Activated CD4-positive, alpha-beta T cell treated with anti-CD3 and anti-CD28 coated beads, Interleukin-2, amount 10 ng/mL, durations not matched to agents 7 days and 5 days (primary cell): Measurements from ENCODE around the gene GLI1. TPM values are rescaled to one million over a fixed set of nuclear protein-coding genes. Genes with fewer than 3 reads are reported as not detected.

Source experiments
- CTCF ChIA-PET: fragments of 350-600 bp; sonication (Branson Sonifier 250); formaldehyde crosslinking; loops from one replicate; lab custom pipeline; 2021; ENCODE audit warnings: antibody characterized with exemption; lab: Charles Lee
- POLR2A ChIA-PET: fragments of 350-600 bp; sonication (Branson Sonifier 250); formaldehyde crosslinking; loops from one replicate; lab custom pipeline; 2021; ENCODE audit warnings: antibody characterized with exemption; lab: Charles Lee
- DNase-seq: peaks from one replicate; pipeline ENCODE4 v3.0.0-alpha.2; 2020
- H3K27ac Mint-ChIP-seq: one replicate; pipeline ENCODE4 v1.8.0; 2021; ENCODE audit warnings: mild to moderate bottlenecking, moderate library complexity, mixed read lengths
- H3K27me3 Mint-ChIP-seq: one replicate; pipeline ENCODE4 v1.8.0; 2021; ENCODE audit warnings: mixed read lengths
- H3K36me3 Mint-ChIP-seq: one replicate; pipeline ENCODE4 v1.8.0; 2021; ENCODE audit warnings: low read depth, mixed read lengths
- H3K4me1 Mint-ChIP-seq: one replicate; pipeline ENCODE4 v1.8.0; 2021; ENCODE audit warnings: mixed read lengths
- H3K4me3 Mint-ChIP-seq: one replicate; pipeline ENCODE4 v1.8.0; 2021; ENCODE audit warnings: mild to moderate bottlenecking, moderate library complexity, mixed read lengths
- H3K9me3 Mint-ChIP-seq: one replicate; pipeline ENCODE4 v1.8.0; 2021; ENCODE audit warnings: mixed read lengths
- total RNA-seq, 2 experiments: library from RNA; stranded (reverse); gene quantifications; one replicate each; pipeline ENCODE4 v1.2.3, GENCODE V29; 2021

The GLI1 gene
- total RNA-seq, 2 experiments from 2014 or later: 0.52 to 0.94 TPM

DNA sequence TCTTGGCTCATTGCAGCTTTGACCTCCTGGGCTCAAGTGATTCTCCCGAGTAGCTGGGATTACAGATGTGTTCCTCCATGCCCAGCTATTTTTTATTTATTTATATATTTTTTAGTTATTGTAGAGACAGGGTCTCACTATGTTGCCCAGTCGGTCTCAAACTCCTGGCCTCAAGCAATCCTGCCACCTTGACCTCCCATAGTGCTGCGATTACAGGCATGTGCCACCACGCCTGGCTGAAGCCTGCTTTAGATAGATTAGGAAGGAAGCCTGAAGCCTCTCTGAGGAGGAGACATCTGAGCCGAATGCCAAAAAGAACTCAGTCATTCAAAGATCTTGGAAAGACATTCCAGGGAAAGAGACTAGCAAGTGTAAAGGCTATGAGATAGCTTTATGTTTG lies 14.8 kb upstream of the GLI1 start:
- H3K4me3 Mint-ChIP-seq: no peak overlapping the region
- peaks cover 7% of the 10 kb centered on the region for H3K27me3 Mint-ChIP-seq
- ChIA-PET POLR2A (no interaction called here), CTCF (interaction anchor here (1.7 to 4.2 kb wide), 3 partner anchors 10 to 14 kb away, joined by 3 to 31 read pairs (median 15); partner anchors contain the start of genes GLI1 and INHBE)
- H3K27ac Mint-ChIP-seq: no peak overlapping the region
- H3K9me3 Mint-ChIP-seq: peaks cover 7% of the 10 kb centered on the region
- H3K36me3 Mint-ChIP-seq: peaks cover 3% of the 10 kb centered on the region
- no peaks in the 10 kb centered on the region for H3K4me1 Mint-ChIP-seq
- DNase-seq: no peak

DNA sequence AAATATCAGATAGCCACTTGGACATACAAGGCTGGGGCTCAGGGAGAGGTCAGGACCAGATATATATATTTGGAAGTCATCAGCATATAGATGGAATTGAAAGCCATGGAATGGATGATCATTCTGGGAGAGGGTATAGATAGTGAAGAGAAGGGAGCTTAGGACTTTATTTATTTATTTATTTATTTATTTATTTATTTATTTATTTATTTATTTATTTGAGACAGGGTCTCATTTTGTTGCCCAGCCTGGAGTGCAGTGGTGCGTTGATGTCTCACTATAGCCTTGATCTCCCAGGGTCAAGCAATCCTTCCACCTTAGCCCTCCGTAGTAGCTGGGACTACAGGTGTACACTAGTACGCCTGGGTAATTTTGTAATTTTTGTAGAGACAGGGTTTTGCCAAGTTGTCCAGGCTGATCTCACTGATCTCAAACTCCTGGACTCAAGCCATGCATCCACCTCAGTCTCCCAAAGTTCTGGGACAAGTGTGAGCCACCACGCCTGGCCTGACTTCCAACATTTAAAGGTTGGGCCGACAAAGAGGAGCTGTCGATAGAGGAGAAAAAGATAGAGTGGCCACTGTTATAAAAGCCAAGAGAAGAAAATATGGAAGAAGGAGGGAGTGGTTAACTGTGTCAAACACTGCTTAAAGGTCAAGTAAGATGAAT lies 13.2 kb upstream of the GLI1 start:
- Mint-ChIP-seq H3K27ac (no peak overlapping the region), H3K4me1 (no peaks in the 10 kb centered on the region), H3K36me3 (no peaks in the 10 kb centered on the region), H3K4me3 (no peak overlapping the region), H3K27me3 (no peaks in the 10 kb centered on the region), H3K9me3 (peaks cover 3% of the 10 kb centered on the region)
- ChIA-PET POLR2A (no interaction called here), CTCF (interaction anchor here (3.0 kb wide), 1 partner anchor 12 kb away, joined by 12 read pairs; no protein-coding TSS in a partner anchor)
- DNase-seq: no peak

DNA sequence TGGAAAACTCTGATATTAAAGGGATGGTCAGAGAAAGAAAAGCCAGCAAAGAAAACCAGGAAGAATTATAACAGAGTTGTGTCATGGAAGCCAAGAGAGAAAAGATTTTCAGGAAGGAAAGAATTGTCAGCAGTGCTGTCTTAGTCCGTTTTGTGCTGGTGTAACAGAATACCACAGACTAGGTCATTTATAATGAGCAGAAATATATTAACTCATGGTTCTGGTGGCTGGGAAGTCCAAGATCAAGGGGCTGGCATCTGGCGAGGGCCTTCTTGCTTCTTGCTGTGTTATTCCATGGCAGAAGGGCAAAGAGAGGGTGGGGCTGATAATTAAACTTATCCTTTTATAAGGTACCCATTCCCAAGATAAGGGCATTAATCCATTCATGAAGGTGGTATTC lies 10.9 kb upstream of the GLI1 start:
- Mint-ChIP-seq H3K4me1 (no peaks in the 10 kb centered on the region), H3K4me3 (no peak overlapping the region), H3K27ac (no peak overlapping the region), H3K27me3 (no peaks in the 10 kb centered on the region), H3K9me3 (no peaks in the 10 kb centered on the region), H3K36me3 (no peaks in the 10 kb centered on the region)
- ChIA-PET CTCF (interaction anchor here (0.7 to 3.0 kb wide), 4 partner anchors 10 to 34 kb away, joined by 3 to 12 read pairs (median 3); no protein-coding TSS in a partner anchor), POLR2A (no interaction called here)
- no peak for DNase-seq

DNA sequence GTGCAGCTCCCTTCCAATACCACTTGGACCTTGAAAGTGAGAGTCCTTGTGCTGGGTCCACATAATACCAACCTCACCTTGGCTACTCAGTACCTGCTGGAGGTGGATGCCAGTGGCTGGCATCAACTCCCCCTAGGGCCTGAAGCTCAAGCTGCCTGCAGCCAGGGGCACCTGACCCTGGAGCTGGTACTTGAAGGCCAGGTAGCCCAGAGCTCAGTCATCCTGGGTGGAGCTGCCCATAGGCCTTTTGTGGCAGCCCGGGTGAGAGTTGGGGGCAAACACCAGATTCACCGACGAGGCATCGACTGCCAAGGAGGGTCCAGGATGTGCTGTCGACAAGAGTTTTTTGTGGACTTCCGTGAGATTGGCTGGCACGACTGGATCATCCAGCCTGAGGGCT lies 10.2 kb upstream of the GLI1 start:
- DNase-seq: no peak
- CTCF ChIA-PET: interaction anchor here (0.6 kb wide), 2 partner anchors 142 to 418 kb away, joined by 3 read pairs; no protein-coding TSS in a partner anchor
- no peaks in the 10 kb centered on the region for H3K9me3 Mint-ChIP-seq
- POLR2A ChIA-PET: no interaction called here
- no peaks in the 10 kb centered on the region for H3K4me1 Mint-ChIP-seq
- H3K4me3 Mint-ChIP-seq: no peak overlapping the region
- H3K27me3 Mint-ChIP-seq: no peaks in the 10 kb centered on the region
- H3K27ac Mint-ChIP-seq: no peak overlapping the region
- H3K36me3 Mint-ChIP-seq: no peaks in the 10 kb centered on the region

DNA sequence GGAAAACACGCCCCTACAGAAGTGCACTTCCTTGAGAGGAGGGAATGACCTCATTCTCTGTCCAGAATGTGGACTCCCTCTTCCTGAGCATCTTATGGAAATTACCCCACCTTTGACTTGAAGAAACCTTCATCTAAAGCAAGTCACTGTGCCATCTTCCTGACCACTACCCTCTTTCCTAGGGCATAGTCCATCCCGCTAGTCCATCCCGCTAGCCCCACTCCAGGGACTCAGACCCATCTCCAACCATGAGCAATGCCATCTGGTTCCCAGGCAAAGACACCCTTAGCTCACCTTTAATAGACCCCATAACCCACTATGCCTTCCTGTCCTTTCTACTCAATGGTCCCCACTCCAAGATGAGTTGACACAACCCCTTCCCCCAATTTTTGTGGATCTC lies 9.5 kb upstream of the GLI1 start:
- no peak for DNase-seq
- CTCF ChIA-PET: interaction anchor here (0.6 to 1.3 kb wide), 6 partner anchors 9 to 235 kb away, joined by 3 to 10 read pairs (median 4); partner anchors contain the start of gene GLI1
- H3K27ac Mint-ChIP-seq: no peak overlapping the region
- H3K4me3 Mint-ChIP-seq: no peak overlapping the region
- POLR2A ChIA-PET: no interaction called here
- no peaks in the 10 kb centered on the region for H3K27me3 Mint-ChIP-seq
- H3K36me3 Mint-ChIP-seq: no peaks in the 10 kb centered on the region
- no peaks in the 10 kb centered on the region for H3K9me3 Mint-ChIP-seq
- no peaks in the 10 kb centered on the region for H3K4me1 Mint-ChIP-seq

DNA sequence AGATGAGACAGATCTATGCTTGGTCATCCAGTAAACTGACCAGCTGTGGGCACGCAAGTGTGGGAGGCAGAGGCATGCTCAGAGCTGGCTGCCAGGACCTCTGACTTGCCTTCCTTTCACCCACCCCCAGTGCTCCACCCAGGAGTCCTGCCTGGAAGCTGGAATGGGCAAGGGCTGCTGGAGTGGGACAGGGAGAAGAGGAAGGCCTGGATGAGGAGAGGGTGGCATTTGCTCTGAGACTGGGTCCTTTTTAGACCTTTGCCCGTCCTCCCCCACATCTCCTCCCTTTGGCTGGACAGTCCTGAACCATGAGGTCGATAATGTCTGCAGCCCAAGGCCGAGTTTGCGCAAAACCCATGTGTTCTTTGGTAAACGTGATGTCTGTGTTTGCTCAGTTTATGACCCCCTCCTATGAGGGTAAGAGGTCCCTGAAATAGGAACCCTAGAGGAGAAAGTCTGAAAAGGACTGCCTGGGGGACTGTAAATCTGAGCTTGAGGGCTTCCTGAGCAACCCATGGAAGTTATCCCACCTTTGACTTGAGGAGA lies 8.3 kb upstream of the GLI1 start:
- ChIA-PET CTCF (interaction anchor here (0.9 to 3.5 kb wide), 9 partner anchors 11 to 292 kb away, joined by 3 to 27 read pairs (median 5); partner anchors contain the start of gene INHBC), POLR2A (no interaction called here)
- Mint-ChIP-seq H3K36me3 (no peaks in the 10 kb centered on the region), H3K27ac (no peak overlapping the region), H3K4me3 (no peak overlapping the region), H3K27me3 (no peaks in the 10 kb centered on the region), H3K4me1 (peaks cover 11% of the 10 kb centered on the region), H3K9me3 (no peaks in the 10 kb centered on the region)
- DNase-seq: no peak

DNA sequence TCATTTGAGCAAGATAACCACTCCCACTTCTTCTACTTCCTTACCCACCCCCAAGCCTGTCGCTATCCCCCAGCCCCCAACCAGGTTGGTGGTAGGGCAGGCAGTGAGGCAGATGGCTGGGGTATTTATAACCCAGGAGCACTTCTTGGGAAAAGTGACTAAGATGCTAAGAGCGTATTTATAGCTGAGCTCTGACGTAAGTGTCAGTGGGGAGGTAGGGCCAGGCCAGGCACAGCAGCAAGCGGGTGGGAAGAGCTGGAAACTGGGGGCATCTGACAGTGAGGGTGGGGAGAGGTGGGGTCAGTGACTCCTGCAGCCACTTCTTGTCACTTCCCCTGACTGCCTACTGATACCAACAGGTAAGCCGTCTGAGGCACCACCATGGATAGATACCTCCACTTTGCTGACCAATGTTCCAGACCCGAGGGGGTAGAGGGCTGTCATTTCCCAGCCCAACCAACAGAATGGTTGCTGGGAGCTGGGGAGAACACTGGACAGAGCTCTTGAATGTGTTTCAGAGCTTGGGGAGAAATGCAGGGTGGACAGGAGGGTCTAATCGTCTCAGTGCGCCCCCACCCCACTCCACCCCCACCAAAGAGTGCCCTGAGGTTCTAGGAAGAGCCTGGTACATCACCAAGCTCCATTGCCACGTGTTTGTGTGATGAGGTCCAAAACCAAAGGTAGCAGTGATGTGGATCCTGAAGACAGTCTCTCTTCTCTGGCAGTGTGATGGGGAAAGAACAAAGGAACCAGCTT lies 7.2 kb upstream of the GLI1 start:
- Mint-ChIP-seq H3K27ac (no peak overlapping the region), H3K36me3 (no peaks in the 10 kb centered on the region), H3K9me3 (no peaks in the 10 kb centered on the region), H3K4me3 (no peak overlapping the region), H3K27me3 (no peaks in the 10 kb centered on the region), H3K4me1 (peaks cover 11% of the 10 kb centered on the region)
- CTCF ChIA-PET: interaction anchor here (0.6 to 5.0 kb wide), 31 partner anchors 9 to 328 kb away, joined by 3 to 31 read pairs (median 4); partner anchors contain the start of genes ARHGAP9, INHBC and SHMT2
- POLR2A ChIA-PET: no interaction called here
- no peak for DNase-seq

DNA sequence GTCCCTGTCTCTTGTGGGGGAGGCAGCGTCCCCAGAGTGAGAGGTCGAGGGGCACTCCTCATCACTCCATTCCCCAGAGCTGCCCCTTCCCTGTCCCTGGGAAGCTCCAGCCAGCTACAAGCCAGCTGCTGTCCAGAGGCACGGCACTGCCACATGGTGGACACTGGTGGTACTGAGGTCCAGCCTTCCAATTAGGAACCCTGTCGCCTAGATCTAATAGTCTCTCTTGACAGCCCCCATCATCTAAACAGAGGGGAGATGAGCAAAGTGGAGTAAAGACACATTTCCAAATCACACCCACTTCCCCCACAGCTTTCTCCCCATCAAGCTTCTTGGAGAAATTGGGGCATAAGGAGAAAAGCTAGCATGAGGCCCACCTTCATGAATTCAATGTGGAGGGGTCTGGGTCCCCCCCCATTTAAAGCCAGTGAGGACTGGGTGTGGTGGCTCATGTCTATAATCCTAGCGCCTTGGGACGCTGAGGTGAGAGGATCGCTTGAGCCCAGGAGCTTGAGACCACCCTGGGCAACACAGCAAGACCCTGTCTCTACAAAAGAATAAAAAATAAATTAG lies 6.6 kb upstream of the GLI1 start:
- ChIA-PET POLR2A (no interaction called here), CTCF (interaction anchor here (0.6 to 5.0 kb wide), 30 partner anchors 9 to 290 kb away, joined by 3 to 31 read pairs (median 4); partner anchors contain the start of genes ARHGAP9, INHBC and SHMT2)
- no peak overlapping the region for H3K4me3 Mint-ChIP-seq
- H3K36me3 Mint-ChIP-seq: no peaks in the 10 kb centered on the region
- no peak overlapping the region for H3K27ac Mint-ChIP-seq
- H3K27me3 Mint-ChIP-seq: no peaks in the 10 kb centered on the region
- DNase-seq: peak; percentile 59
- H3K4me1 Mint-ChIP-seq: peaks cover 11% of the 10 kb centered on the region
- H3K9me3 Mint-ChIP-seq: no peaks in the 10 kb centered on the region

DNA sequence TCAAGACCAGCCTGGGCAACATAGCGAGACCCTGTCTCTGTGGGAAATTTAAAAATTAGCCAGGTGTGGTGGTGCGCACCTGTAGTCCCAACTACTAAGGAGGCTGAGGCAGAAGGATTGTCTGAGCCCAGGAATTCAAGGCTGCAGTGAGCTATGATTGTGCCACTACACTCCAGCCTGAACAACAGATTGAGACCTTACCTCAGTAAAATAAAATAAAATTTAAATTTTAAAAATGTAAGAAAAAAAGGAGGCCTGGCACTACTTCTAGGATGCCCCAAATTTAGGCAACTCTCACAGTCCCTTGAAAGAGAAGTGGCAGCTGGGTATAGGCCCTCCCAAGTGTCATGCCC lies 5.4 kb upstream of the GLI1 start:
- Mint-ChIP-seq H3K4me3 (no peak overlapping the region), H3K27me3 (no peaks in the 10 kb centered on the region), H3K27ac (no peak overlapping the region), H3K36me3 (no peaks in the 10 kb centered on the region), H3K9me3 (no peaks in the 10 kb centered on the region), H3K4me1 (peaks cover 21% of the 10 kb centered on the region)
- ChIA-PET POLR2A (no interaction called here), CTCF (interaction anchor here (1.1 to 5.0 kb wide), 9 partner anchors 8 to 224 kb away, joined by 3 to 31 read pairs (median 12); partner anchors contain the start of genes INHBC and SHMT2)
- DNase-seq: no peak

DNA sequence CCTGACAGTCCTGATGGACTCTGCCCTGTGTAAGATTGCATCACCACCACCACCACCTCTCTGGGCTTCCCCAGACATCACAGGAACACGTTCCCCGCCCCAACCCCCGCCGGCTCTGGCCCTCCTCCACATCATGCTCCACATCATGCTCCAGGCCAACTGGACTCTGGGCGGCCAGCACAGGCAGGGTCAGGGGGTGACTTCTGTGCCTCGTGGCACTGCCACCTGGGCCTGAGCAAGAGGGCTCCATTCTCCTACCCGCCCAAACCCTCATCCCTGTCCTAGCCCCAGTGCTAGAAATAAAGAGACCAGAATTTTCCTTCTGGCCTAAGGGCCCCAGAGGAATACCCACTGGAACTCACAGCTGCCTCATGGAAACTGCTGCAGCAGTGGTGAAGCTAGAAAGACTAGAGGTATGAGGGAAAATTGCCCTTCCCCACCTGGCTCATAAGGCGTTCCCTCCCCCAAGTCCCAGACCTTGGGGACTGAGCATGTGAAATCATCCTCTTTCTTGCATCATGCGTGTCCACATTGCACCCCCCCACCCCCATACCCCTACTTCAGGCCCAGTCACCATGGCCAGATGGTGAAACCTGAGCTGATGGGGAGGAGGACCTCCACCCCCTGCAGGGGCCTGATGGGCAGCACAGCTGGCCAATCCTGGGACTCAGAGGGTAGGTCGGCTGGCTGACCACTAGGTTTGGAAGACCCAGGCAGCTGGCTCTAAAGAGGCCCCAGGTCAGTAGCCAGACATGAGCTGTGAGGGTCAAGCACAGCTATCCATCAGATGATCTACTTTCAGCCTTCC lies 4.8 kb upstream of the GLI1 start, which contains the start of gene INHBE:
Gene INHBE, plus strand, starts transcription at position 742 of the 808 bp plus-strand sequence. CDS start 230 bp downstream, outside the sequence.
- DNase-seq: no peak
- peaks cover 26% of the 10 kb centered on the region for H3K4me1 Mint-ChIP-seq
- CTCF ChIA-PET: interaction anchor here (0.8 to 5.0 kb wide), 11 partner anchors 8 to 225 kb away, joined by 3 to 31 read pairs (median 10); partner anchors contain the start of genes INHBC and SHMT2
- peak within 1 kb of the TSS; percentile 14 for H3K27ac Mint-ChIP-seq
- POLR2A ChIA-PET: interaction anchor here (0.6 kb wide), 1 partner anchor 140 kb away, joined by 11 read pairs; no protein-coding TSS in a partner anchor
- peaks cover 1% of the 10 kb centered on the region for H3K27me3 Mint-ChIP-seq
- peak within 1 kb of the TSS; percentile 35 for H3K4me3 Mint-ChIP-seq
- H3K36me3 Mint-ChIP-seq: no peaks in the 10 kb centered on the region
- no peaks in the 10 kb centered on the region for H3K9me3 Mint-ChIP-seq

DNA sequence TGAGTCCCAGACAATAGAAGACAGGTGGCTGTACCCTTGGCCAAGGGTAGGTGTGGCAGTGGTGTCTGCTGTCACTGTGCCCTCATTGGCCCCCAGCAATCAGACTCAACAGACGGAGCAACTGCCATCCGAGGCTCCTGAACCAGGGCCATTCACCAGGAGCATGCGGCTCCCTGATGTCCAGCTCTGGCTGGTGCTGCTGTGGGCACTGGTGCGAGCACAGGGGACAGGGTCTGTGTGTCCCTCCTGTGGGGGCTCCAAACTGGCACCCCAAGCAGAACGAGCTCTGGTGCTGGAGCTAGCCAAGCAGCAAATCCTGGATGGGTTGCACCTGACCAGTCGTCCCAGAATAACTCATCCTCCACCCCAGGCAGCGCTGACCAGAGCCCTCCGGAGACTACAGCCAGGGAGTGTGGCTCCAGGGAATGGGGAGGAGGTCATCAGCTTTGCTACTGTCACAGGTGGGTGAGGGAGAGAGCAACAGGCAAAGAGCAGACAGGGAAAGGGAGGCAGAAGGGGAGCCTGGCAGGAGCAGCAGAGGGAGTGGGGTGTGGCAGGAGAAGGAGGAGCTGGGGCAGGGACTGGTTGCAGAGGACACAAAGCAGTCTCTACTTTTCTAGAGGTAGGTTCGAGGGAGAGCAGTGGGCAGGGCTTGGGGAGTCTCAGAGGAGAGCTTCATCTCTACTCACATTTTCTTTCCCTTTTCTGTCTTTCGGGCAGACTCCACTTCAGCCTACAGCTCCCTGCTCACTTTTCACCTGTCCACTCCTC lies 4.0 kb upstream of the GLI1 start:
- Mint-ChIP-seq H3K4me1 (peaks cover 31% of the 10 kb centered on the region), H3K4me3 (peak overlapping the region; percentile 35), H3K9me3 (no peaks in the 10 kb centered on the region), H3K27me3 (peaks cover 6% of the 10 kb centered on the region), H3K27ac (peak overlapping the region; percentile 14), H3K36me3 (no peaks in the 10 kb centered on the region)
- ChIA-PET POLR2A (interaction anchor here (0.6 kb wide), 1 partner anchor 140 kb away, joined by 11 read pairs; no protein-coding TSS in a partner anchor), CTCF (interaction anchor here (0.5 to 5.0 kb wide), 14 partner anchors 12 to 226 kb away, joined by 3 to 31 read pairs (median 4); partner anchors contain the start of genes B4GALNT1 and SHMT2)
- no peak for DNase-seq
